ENCODE measurements around the gene INSL4.

INSL4 gene
- long read RNA-seq, result 0 reads

DNA sequence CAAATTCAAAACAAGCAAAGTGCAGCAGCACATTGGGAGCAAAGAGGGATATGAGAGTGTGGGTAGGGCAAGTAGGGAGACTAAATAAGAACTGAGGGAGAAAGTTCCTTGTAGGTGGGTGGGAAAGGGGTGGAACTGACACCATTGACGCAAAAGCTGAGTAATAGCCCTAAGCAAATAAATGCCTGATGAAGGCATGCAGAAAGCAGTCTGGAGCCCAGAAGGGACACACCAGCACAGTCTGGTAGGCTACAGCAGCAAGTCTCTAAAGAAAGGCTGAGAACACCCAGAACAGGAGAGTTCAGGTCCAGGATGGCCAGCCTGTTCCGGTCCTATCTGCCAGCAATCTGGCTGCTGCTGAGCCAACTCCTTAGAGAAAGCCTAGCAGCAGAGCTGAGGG is at the start of gene INSL4:
Gene INSL4, plus strand, starts transcription at position 208 of the 400 bp plus-strand sequence. Its CDS starts 105 bp downstream, at position 313.
- TF ChIP-seq POLR2AphosphoS5 (IDR thresholded peaks at IDR 0.05; ENCODE audit: low read depth), result no peak
- no peak for TF ChIP-seq SPI1 (IDR thresholded peaks at IDR 0.05; ENCODE audit: borderline replicate concordance, low read depth)
- TF ChIP-seq, protein P1, sequence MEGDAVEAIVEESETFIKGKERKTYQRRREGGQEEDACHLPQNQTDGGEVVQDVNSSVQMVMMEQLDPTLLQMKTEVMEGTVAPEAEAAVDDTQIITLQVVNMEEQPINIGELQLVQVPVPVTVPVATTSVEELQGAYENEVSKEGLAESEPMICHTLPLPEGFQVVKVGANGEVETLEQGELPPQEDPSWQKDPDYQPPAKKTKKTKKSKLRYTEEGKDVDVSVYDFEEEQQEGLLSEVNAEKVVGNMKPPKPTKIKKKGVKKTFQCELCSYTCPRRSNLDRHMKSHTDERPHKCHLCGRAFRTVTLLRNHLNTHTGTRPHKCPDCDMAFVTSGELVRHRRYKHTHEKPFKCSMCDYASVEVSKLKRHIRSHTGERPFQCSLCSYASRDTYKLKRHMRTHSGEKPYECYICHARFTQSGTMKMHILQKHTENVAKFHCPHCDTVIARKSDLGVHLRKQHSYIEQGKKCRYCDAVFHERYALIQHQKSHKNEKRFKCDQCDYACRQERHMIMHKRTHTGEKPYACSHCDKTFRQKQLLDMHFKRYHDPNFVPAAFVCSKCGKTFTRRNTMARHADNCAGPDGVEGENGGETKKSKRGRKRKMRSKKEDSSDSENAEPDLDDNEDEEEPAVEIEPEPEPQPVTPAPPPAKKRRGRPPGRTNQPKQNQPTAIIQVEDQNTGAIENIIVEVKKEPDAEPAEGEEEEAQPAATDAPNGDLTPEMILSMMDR (IDR thresholded peaks at IDR 0.05; ENCODE audit: insufficient read depth, low read length), result no peak
- TF ChIP-seq GABPA (IDR thresholded peaks at IDR 0.05; ENCODE audit: low read depth), result no peak
- TF ChIP-seq, protein P2, sequence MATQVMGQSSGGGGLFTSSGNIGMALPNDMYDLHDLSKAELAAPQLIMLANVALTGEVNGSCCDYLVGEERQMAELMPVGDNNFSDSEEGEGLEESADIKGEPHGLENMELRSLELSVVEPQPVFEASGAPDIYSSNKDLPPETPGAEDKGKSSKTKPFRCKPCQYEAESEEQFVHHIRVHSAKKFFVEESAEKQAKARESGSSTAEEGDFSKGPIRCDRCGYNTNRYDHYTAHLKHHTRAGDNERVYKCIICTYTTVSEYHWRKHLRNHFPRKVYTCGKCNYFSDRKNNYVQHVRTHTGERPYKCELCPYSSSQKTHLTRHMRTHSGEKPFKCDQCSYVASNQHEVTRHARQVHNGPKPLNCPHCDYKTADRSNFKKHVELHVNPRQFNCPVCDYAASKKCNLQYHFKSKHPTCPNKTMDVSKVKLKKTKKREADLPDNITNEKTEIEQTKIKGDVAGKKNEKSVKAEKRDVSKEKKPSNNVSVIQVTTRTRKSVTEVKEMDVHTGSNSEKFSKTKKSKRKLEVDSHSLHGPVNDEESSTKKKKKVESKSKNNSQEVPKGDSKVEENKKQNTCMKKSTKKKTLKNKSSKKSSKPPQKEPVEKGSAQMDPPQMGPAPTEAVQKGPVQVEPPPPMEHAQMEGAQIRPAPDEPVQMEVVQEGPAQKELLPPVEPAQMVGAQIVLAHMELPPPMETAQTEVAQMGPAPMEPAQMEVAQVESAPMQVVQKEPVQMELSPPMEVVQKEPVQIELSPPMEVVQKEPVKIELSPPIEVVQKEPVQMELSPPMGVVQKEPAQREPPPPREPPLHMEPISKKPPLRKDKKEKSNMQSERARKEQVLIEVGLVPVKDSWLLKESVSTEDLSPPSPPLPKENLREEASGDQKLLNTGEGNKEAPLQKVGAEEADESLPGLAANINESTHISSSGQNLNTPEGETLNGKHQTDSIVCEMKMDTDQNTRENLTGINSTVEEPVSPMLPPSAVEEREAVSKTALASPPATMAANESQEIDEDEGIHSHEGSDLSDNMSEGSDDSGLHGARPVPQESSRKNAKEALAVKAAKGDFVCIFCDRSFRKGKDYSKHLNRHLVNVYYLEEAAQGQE (IDR thresholded peaks at IDR 0.05; ENCODE audit: insufficient replicate concordance, low read depth), result no peak
- H3K27ac ChIP-seq (replicated peaks), result no peak within 1 kb of the TSS
- H3K4me3 ChIP-seq (replicated peaks; ENCODE audit: insufficient read depth, low read length), result no peak within 1 kb of the TSS

DNA sequence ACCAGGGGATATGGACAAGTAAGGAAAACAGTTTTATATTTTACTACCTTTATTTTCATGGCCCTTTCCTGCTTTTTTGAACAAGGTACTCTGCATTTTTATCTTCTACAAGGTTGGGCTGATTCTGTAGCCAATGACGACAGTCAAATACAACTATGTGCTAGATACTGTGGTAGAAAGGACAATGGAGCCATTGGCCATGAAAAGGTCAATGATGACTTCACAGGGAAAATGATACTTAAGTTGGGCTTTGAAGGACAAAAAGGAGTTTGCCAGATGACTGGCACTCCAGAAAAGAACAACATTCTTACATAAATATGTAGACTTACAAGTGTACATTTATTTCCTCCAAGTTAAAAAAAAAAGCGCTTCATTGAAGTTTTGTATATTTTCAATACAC is 46.4 kb upstream of the INSL4 start:
- DNase-seq (ENCODE audit: low read depth in 1 of 2, low spot score in 1 of 2), result no peak
- TF ChIP-seq SPI1 (IDR thresholded peaks at IDR 0.05; ENCODE audit: borderline replicate concordance, low read depth), result no peak
- TF ChIP-seq, protein P2 (IDR thresholded peaks at IDR 0.05; ENCODE audit: insufficient replicate concordance, low read depth), result no peak
- TF ChIP-seq POLR2AphosphoS5 (IDR thresholded peaks at IDR 0.05; ENCODE audit: low read depth), result no peak
- no peak for TF ChIP-seq GABPA (IDR thresholded peaks at IDR 0.05; ENCODE audit: low read depth)
- TF ChIP-seq, protein P1 (IDR thresholded peaks at IDR 0.05; ENCODE audit: insufficient read depth, low read length), result no peak
- Histone ChIP-seq H3K4me3 (replicated peaks; ENCODE audit: insufficient read depth, low read length) (no peak overlapping the region), H3K27ac (replicated peaks) (no peak overlapping the region), H3K27me3 (ENCODE audit: insufficient read depth, poor library complexity, severe bottlenecking) (no peaks in the 10 kb centered on the region)

More for the DNA sequence above, at the start of gene INSL4:
- no peak for DNase-seq (ENCODE audit: low read depth in 1 of 2, low spot score in 1 of 2)
- no peaks in the 10 kb centered on the region for H3K27me3 ChIP-seq (ENCODE audit: insufficient read depth, poor library complexity, severe bottlenecking)

DNA sequence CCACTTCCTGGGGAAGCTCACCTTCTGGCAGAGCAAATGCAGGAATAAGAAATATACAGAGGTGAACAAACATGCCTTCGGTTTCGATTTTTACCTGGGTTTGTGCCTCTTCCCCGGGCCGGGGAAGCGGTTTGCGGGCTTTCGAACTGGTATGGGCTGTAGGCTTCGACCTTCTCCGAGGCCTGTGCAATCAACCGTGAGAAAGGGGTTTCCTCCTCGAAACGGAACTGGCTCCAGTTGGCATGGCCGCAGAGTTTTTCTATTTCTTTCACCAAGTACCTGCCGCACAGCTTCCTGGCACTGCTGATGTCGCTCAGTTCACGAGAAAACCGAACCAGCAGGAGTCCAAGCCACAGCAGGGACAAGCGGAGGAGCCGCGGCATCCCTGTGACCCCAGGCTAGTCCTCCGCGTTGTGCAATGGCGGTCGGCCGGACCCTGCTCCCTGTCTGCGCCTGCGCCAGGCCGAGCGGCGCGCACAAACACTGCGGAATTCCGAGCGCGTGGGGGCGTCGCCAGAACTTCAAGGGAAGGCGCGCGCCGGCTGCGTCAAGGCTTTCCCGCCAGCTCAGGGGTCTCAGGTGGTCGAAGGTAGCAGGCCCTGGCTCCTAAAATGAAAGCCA is 45.9 kb upstream of the INSL4 start, which contains the start of gene INSL6:
Gene INSL6, minus strand, starts transcription at position 420 of the 621 bp plus-strand sequence. Its CDS starts 37 bp downstream, at position 383.
- no peak within 1 kb of the TSS for H3K27ac ChIP-seq (replicated peaks)
- H3K27me3 ChIP-seq (ENCODE audit: insufficient read depth, poor library complexity, severe bottlenecking), result no peaks in the 10 kb centered on the region
- TF ChIP-seq GABPA (IDR thresholded peaks at IDR 0.05; ENCODE audit: low read depth) (no peak), SPI1 (IDR thresholded peaks at IDR 0.05; ENCODE audit: borderline replicate concordance, low read depth) (no peak), POLR2AphosphoS5 (IDR thresholded peaks at IDR 0.05; ENCODE audit: low read depth) (no peak)
- TF ChIP-seq, protein P1 (IDR thresholded peaks at IDR 0.05; ENCODE audit: insufficient read depth, low read length), result no peak
- TF ChIP-seq, protein P2 (IDR thresholded peaks at IDR 0.05; ENCODE audit: insufficient replicate concordance, low read depth), result no peak
- no peak for DNase-seq (ENCODE audit: low read depth in 1 of 2, low spot score in 1 of 2)
- no peak within 1 kb of the TSS for H3K4me3 ChIP-seq (replicated peaks; ENCODE audit: insufficient read depth, low read length)

Data from HL-60 (cell line).